Stimulated activated CD8-positive, alpha-beta memory T cell treated with anti-CD3 and anti-CD28 coated beads, Interleukin-15, amount 100 ng/mL, for 24 hours (primary cell): ENCODE measurements around the gene SMARCE1.

Source experiments
- DNase-seq: peaks from one replicate; pipeline ENCODE4 v3.0.0-alpha.2; 2020; ENCODE audit warnings: low read depth

Gene SMARCE1

DNA sequence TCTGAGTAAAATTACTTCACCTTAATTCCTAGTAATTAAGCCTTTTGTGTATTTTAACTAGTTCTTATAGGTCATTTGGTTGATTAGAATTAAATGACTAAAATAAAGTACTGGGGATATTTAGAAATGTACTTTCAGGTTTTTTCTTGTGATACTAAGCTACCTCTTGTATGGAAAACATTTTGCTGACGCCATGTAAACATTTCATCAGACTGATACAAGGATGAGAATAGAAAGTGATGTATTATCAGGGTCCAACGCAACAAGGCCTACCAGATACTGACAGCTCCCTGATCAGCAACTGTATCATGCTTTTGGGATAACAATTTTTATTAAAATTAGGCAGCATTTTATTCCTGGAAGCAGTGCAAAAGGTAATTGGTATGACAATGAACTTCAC lies 1.7 kb downstream of the SMARCE1 start:
- no peak for DNase-seq

- DNase-seq, result no peak
Observed at GRCh38 chr17:40645291-40645690, 2.3 kb downstream of the SMARCE1 start.

DNA sequence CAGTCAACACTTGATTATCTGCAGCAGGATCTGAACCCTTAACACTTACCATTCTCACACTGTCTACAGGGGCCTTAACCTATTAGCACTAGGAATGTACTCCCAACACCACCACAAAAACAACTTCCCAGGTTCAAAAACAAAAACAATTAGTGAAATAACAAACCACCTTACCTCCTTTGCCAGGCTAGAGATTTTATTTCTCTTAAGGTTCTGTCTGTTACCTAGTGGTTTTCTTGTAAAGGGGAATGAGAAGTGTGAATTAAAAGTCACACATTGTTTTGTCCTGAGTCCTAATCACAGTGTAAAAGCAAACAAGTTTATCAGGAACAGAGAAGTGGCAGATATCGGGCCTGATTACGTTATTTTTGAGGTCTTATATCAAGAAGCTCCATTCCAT lies 9.7 kb downstream of the SMARCE1 start:
- DNase-seq, result no peak

DNA sequence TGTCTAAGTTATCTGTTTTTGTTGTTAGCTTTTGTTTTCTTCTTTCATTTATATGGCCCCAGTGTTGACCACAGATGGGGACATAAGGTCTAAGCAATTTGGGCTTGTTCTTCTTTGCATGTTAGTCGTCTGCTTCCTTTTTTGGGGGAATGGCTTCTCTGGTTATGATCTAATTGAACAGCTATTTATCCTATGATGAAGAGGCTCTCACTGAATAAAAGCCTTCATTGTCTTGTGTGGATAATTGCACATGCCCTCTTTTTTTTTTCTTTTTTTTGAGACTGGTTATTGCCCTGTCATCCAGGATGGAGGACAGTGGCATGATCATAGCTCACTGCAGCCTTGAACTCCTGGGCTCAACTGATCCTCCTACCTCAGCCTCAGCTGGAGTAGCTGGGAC lies 13.7 kb downstream of the SMARCE1 start:
- no peak for DNase-seq

- no peak for DNase-seq
Observed at GRCh38 chr17:40632216-40632615, 15.4 kb downstream of the SMARCE1 start.

DNA sequence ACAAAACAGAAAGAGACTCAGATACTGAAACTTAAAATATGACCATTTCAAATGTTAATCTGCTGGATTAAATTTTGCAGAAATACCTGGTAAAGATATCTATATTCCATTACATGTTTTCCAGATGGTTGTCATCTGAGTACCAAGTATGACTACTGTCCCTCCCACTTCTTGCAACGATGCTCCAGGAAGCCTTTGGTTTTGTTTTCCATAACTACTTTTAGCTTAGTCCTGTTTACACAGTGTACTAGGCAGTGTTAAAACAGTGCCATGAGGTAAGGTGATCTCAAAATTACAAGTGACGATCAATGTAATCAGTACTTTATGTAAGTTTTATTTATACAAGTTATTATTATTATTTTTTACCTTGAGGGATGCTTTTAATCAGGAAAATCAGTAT lies 17.8 kb downstream of the SMARCE1 start:
- no peak for DNase-seq

DNA sequence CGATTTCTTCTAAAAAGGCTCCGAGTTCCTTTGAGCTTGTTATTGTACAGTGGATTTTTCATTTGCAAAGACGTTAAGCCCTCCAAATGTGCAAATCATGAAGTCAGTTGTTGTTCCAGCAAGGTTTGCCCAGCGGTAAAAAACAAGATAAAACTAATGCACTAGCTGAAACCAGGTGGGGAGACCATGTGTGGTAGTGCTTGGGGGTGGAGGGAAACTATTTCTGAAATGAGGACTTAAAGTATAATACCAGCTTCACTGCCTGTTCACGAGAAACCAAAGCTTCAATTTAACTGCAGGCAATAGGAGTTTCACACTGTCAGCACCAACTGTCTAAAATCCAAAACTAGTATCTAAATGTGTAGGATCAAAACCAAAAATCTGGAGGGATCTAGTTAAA lies 22.3 kb downstream of the SMARCE1 start:
- DNase-seq, result no peak

GRCh38 chr17:40623419-40624210 lies 24.0 kb downstream of the SMARCE1 start:
- no peak for DNase-seq

- DNase-seq, result no peak
Observed at GRCh38 chr17:40622509-40622928, 25.1 kb downstream of the SMARCE1 start.

- DNase-seq, result no peak
Observed at GRCh38 chr17:40621578-40621977, 26.0 kb downstream of the SMARCE1 start.

DNA sequence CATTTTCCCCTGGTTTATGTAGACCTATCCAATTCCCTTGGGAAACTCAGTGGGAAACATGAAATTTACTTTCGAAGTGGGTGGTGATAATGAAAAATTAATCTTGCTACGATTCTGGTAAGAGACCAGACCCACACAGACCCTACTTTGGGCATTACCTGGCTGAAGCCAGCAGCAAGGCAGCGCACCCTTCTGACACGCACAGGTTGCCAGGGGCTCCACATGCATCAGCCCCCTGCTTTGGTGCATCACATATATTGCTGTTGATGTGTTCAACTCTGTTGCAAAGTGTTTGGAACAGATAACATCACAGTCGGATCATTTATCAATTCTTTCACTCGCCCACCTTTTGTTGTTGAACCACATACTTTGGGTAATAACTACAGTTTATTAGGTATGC lies 26.6 kb downstream of the SMARCE1 start:
- DNase-seq, result no peak

GRCh38 chr17:40618754-40619625 lies 28.6 kb downstream of the SMARCE1 start:
- no peak for DNase-seq

GRCh38 chr17:40617678-40618240 lies 29.9 kb downstream of the SMARCE1 start:
- DNase-seq, result no peak

GRCh38 chr17:40616592-40616991 lies 31.0 kb downstream of the SMARCE1 start:
- no peak for DNase-seq

DNA sequence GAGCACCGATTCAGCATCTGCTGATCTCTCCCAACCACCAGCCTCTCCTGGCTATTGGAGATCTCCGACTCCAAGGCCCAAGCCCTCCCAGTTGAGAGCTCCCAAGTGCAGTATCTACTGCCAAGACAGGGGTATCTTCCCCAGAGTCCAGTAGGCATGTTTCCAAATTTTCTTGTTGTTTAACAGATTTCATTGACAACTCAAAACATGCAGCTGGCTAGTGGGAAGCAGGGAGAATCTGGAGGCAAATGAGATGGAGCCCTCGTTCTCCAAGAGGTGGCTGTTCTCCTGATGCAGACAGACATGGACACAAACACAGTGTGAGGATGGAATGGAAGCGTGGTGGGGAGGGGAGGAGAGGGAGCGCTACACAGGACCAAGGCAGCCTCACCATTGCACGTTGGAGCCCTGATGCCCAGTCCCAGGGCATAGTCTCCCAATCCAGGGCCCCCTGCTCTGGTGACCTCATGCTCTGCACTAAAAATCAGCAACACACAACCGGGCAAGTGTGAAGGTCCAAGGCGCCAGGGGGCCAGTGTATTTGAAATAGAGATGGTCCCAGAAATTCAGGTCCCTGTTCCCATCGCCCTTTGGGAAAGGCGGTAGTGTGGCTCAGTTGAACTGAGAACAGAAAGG lies 31.7 kb downstream of the SMARCE1 start:
- no peak for DNase-seq

DNA sequence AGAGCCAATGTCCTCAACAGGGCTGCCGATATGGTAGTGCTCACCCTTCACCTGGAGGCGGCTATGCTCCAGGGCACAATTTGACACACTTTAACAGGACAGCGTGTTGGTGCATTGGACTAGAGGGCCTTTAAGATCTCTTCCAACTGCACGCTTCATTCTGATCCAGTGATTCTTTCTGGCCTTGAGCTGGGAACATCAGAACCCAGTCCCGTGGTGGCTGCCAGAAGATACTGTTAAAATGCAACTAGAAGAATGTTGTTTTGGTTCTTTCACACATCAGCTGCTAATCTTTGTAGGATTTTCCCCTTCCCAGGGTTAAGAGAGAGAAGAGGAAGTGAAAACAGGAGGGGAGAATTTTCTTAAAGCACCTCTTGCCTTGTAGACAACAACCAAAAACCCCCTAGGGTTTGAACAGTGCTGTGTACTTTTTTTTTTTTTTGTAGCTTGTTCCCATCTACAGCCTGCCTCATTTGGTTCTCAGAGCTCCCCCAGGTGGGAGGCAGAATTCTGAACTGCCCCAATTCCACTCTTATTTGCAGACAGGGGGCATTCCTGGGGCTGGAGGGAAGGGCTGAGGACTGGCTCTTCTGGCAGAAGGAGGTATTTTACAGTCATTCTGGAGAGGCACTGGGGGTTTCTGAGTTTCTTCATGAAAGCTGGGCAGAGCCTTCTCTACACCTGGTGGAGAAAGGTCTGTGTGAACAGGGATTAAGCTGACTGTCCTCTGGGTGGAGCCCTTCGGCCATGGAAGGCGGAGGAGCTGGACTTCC lies 32.4 kb downstream of the SMARCE1 start:
- no peak for DNase-seq

DNA sequence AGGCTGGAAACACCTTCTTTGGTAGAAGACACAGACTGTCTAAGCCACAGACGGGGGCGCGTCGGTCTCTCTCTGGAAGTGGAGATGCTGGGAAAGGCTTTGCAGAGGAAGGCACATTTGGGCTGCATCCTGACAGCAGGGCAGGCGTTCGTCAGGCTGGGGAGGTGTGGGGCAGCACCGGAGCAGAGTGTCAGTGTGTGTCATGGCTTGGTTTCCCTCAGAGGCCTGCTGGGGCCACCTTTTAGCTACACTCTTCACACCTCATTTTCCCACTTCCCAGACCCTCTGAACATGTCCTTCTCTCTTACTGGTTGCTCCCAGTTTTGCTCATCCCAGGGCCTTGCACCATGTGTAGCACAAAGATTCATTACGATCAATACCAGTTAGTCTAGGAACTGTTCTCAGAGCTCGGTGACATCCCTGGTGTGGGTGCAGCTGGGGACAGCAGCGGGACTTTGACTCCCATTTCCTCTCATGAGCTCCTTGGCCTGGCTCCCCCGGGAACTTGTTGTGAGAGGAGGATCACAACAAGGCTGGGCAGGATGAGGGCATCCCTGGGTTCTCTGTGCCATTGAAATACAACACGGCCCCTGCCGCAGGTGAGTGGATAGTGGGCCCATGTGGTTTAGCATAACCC lies 33.1 kb downstream of the SMARCE1 start:
- DNase-seq, result no peak

GRCh38 chr17:40613467-40614154 lies 34.0 kb downstream of the SMARCE1 start:
- no peak for DNase-seq

DNA sequence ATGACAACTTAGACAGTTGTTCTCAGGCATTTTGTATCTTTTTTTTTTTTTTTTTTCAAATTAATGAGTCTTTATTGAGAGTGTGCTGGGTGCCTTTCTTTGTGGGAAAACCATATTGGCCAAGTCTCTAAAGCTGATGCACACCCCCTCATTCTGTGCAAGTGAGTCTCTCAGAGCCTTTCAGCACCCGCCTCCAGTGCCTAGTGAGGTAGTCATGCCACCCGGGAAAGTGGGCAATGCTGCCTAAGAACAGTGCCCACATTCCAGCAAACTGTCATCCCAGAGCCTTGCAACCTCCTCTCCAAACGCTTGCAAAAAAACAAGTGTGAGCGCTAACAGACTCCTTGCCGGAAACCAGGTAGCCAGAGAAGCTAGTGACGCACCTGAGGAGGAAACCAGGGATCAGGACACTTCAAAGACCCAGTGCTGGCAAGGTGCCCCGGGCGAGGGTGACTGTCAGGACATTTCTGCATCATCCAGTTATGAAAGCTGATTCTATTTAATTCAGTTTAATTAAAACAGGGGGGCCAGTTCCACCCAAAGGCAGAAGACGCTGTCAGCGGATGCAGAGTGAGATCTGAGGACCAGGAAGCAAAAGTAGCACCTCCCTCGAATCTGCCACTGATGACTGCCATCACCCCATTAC lies 34.9 kb downstream of the SMARCE1 start:
- DNase-seq, result no peak

DNA sequence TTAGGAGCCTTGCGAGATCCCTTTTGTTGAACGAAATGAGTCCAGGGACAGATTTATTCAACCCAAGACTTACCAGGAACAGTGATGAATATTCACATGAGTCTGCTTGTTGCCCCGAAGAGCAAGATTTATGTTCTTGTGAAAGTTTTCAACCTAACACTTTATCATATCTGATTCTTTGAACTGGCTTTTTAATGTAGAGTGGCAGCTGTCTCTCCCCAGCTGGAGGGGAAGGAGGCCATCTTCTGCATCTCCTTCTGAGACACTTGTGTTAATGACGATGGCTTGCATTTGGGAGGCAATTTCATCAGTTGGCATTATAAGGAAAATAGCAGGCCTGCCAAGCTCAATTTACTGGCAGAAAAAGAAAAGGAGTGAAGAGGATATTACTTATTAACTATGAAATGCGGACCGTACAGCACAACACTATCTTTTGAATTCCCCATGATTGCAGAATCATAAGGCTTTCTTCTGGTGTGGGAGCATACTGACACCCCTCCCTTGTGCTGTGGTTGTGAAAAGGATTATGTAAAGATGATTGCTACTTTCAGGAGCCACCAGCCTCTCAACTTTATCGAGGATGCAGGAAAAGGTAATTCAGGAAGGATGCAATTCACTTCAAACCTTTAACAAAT lies 35.7 kb downstream of the SMARCE1 start:
- DNase-seq, result no peak
